ENCODE data around the gene IFNA10. TPM values are rescaled to one million over a fixed set of nuclear protein-coding genes. Genes with fewer than 3 reads are reported as not detected.
"Not testable (repeated sequence)": the region's sequence is repeated elsewhere in the genome, so short reads cannot be mapped to it uniquely, and the experiment has no call there.

IFNA10 gene
- total and polyA plus RNA-seq, 2 of the 4 experiments (the other 2 are of a cell fraction), result not detected

GRCh38 chr9:21213411-21214326 lies 6.7 kb upstream of the IFNA10 start:
- ATAC-seq (ENCODE audit: low read depth) (peak; percentile 59; the same call in 1 of the 2 replicates), DNase-seq (peak; percentile 0)
- H3K9ac ChIP-seq (ENCODE audit: low read depth, low read length); H2BK120ac ChIP-seq (ENCODE audit: low read depth, low read length); H2BK5ac ChIP-seq (ENCODE audit: low read depth, low read length, poor library complexity, severe bottlenecking); H2AFZ ChIP-seq (replicated peaks; ENCODE audit: low read length, poor library complexity); H3K36me3 ChIP-seq (ENCODE audit: control insufficient read depth, insufficient read depth, low read length); H3K9me1 ChIP-seq (ENCODE audit: insufficient read depth, low read length); H2AK9ac ChIP-seq (replicated peaks; ENCODE audit: low read depth, low read length, poor library complexity); H4K20me1 ChIP-seq (ENCODE audit: insufficient read depth, low read length); H4K91ac ChIP-seq (ENCODE audit: insufficient read depth, low read depth, low read length); POLR2A ChIA-PET (ENCODE audit: unreplicated experiment); H3K56ac ChIP-seq (ENCODE audit: extremely low read depth, insufficient read depth, low read length); H3K27me3 ChIP-seq (ENCODE audit: control insufficient read depth, insufficient read depth, low read length); H4K5ac ChIP-seq (ENCODE audit: low read depth, low read length); H2AK5ac ChIP-seq (ENCODE audit: low read depth, low read length); intact Hi-C loops (cut with micrococcal nuclease); H3K79me1 ChIP-seq (ENCODE audit: low read depth in 1 of 2, low read length in 2 of 2); dilution Hi-C loops (cut with HindIII; ENCODE audit: low sequenced_read_pairs, unreplicated experiment); BruUV-seq (replicated peaks); H3K18ac ChIP-seq (ENCODE audit: low read depth, low read length); H3K14ac ChIP-seq (replicated peaks; ENCODE audit: low read depth, low read length); H2BK20ac ChIP-seq (ENCODE audit: low read depth, low read length); H3K4me1 ChIP-seq (ENCODE audit: control insufficient read depth, insufficient read depth, low read length); H2BK15ac ChIP-seq (ENCODE audit: low read depth, low read length); H3K23ac ChIP-seq (ENCODE audit: low read depth, low read length); H3K9me3 ChIP-seq (ENCODE audit: control insufficient read depth, insufficient read depth, low read length); H3K4me2 ChIP-seq (ENCODE audit: low read depth, low read length); CTCF ChIA-PET; H3K4ac ChIP-seq (ENCODE audit: low read depth, low read length); H4K8ac ChIP-seq (ENCODE audit: low read depth in 2 of 2, low read length in 2 of 2); H3K4me3 ChIP-seq (ENCODE audit: insufficient read depth, low read depth, low read length); H3K27ac ChIP-seq (ENCODE audit: insufficient read depth, low read length): not testable (repeated sequence)
- in situ Hi-C loops (cut with MboI; ENCODE audit: low sequenced_read_pairs), result loop anchor here (25.0 kb wide), 1 partner anchor 574 kb away; no protein-coding TSS in a partner anchor
- TF ChIP-seq, protein P1, sequence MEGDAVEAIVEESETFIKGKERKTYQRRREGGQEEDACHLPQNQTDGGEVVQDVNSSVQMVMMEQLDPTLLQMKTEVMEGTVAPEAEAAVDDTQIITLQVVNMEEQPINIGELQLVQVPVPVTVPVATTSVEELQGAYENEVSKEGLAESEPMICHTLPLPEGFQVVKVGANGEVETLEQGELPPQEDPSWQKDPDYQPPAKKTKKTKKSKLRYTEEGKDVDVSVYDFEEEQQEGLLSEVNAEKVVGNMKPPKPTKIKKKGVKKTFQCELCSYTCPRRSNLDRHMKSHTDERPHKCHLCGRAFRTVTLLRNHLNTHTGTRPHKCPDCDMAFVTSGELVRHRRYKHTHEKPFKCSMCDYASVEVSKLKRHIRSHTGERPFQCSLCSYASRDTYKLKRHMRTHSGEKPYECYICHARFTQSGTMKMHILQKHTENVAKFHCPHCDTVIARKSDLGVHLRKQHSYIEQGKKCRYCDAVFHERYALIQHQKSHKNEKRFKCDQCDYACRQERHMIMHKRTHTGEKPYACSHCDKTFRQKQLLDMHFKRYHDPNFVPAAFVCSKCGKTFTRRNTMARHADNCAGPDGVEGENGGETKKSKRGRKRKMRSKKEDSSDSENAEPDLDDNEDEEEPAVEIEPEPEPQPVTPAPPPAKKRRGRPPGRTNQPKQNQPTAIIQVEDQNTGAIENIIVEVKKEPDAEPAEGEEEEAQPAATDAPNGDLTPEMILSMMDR (conservative IDR thresholded peaks at IDR 0.05; ENCODE audit: low read depth, low read length), result peak; percentile 44
- peak; percentile 27; the same call in 1 of the 2 replicates for TF ChIP-seq RAD21 (IDR thresholded peaks at IDR 0.05; ENCODE audit: low read length)
- WGBS, 2 experiments (ENCODE audit: extremely low coverage in 2 of 2, insufficient read length in 1 of 2), result no CpG with 5 or more reads among the region's 5 CpGs

GRCh38 chr9:21212160-21212559 lies 5.2 kb upstream of the IFNA10 start:
- H4K5ac ChIP-seq (ENCODE audit: low read depth, low read length); H4K91ac ChIP-seq (ENCODE audit: insufficient read depth, low read depth, low read length); H2BK20ac ChIP-seq (ENCODE audit: low read depth, low read length); H3K27ac ChIP-seq (ENCODE audit: insufficient read depth, low read length); H3K18ac ChIP-seq (ENCODE audit: low read depth, low read length); H4K20me1 ChIP-seq (ENCODE audit: insufficient read depth, low read length); H3K56ac ChIP-seq (ENCODE audit: extremely low read depth, insufficient read depth, low read length); H3K4me1 ChIP-seq (ENCODE audit: control insufficient read depth, insufficient read depth, low read length); DNase-seq; POLR2A ChIA-PET (ENCODE audit: unreplicated experiment); H3K79me1 ChIP-seq (ENCODE audit: low read depth in 1 of 2, low read length in 2 of 2); H2AK9ac ChIP-seq (replicated peaks; ENCODE audit: low read depth, low read length, poor library complexity); H3K4ac ChIP-seq (ENCODE audit: low read depth, low read length); H3K27me3 ChIP-seq (ENCODE audit: control insufficient read depth, insufficient read depth, low read length); H3K9me3 ChIP-seq (ENCODE audit: control insufficient read depth, insufficient read depth, low read length); H3K9ac ChIP-seq (ENCODE audit: low read depth, low read length); H3K14ac ChIP-seq (replicated peaks; ENCODE audit: low read depth, low read length); H2BK5ac ChIP-seq (ENCODE audit: low read depth, low read length, poor library complexity, severe bottlenecking); H2AFZ ChIP-seq (replicated peaks; ENCODE audit: low read length, poor library complexity); H2BK120ac ChIP-seq (ENCODE audit: low read depth, low read length); CTCF ChIA-PET; H4K8ac ChIP-seq (ENCODE audit: low read depth in 2 of 2, low read length in 2 of 2); H2BK15ac ChIP-seq (ENCODE audit: low read depth, low read length); ATAC-seq (ENCODE audit: low read depth); H3K4me3 ChIP-seq (ENCODE audit: insufficient read depth, low read depth, low read length); H3K4me2 ChIP-seq (ENCODE audit: low read depth, low read length); H3K9me1 ChIP-seq (ENCODE audit: insufficient read depth, low read length); H2AK5ac ChIP-seq (ENCODE audit: low read depth, low read length); BruUV-seq (replicated peaks); dilution Hi-C loops (cut with HindIII; ENCODE audit: low sequenced_read_pairs, unreplicated experiment); intact Hi-C loops (cut with micrococcal nuclease); H3K36me3 ChIP-seq (ENCODE audit: control insufficient read depth, insufficient read depth, low read length); H3K23ac ChIP-seq (ENCODE audit: low read depth, low read length): not testable (repeated sequence)
- in situ Hi-C loops (cut with MboI; ENCODE audit: low sequenced_read_pairs), result loop anchor here (25.0 kb wide), 1 partner anchor 575 kb away; no protein-coding TSS in a partner anchor
- WGBS, 2 experiments (ENCODE audit: extremely low coverage in 2 of 2, insufficient read length in 1 of 2), result 0% methylated on average over 1 of the region's 2 CpGs; no CpG with 5 or more reads in 1 of the 2 experiments
